HG03045 (cell line): ENCODE data around the gene DENND5A.
A peak's percentile ranks its signal among the peaks of the same experiment; 100 is the strongest.
"Not testable (repeated sequence)": the region's sequence is repeated elsewhere in the genome, so short reads cannot be mapped to it uniquely, and the experiment has no call there.

Experiments used
- ATAC-seq: cut with Tn5 transposase; IDR thresholded peaks from one replicate; pipeline ENCODE4 v1.9.1; 2021; ENCODE audit warnings: mild to moderate bottlenecking, moderate library complexity; ENCODE audit not compliant: unreplicated experiment

The DENND5A gene

GRCh38 chr11:9219115-9219514 is 46.0 kb downstream of the DENND5A start:
- no peak for ATAC-seq

- no peak for ATAC-seq
Measured at GRCh38 chr11:9214765-9215164, 50.4 kb downstream of the DENND5A start.

GRCh38 chr11:9211322-9211721 is 53.8 kb downstream of the DENND5A start:
- no peak for ATAC-seq

- ATAC-seq: peak; percentile 33
Measured at GRCh38 chr11:9210922-9211320, 54.2 kb downstream of the DENND5A start.

GRCh38 chr11:9210224-9210921 is 54.8 kb downstream of the DENND5A start:
- no peak for ATAC-seq

GRCh38 chr11:9209604-9210003 is 55.5 kb downstream of the DENND5A start:
- ATAC-seq: not testable (repeated sequence)

- no peak for ATAC-seq
Measured at GRCh38 chr11:9208726-9209501, 56.2 kb downstream of the DENND5A start.

GRCh38 chr11:9207229-9207628 is 57.9 kb downstream of the DENND5A start:
- no peak for ATAC-seq

- ATAC-seq: no peak
Measured at GRCh38 chr11:9206496-9206895, 58.7 kb downstream of the DENND5A start.

GRCh38 chr11:9203691-9204311 is 61.3 kb downstream of the DENND5A start:
- no peak for ATAC-seq

GRCh38 chr11:9201372-9202162 is 63.6 kb downstream of the DENND5A start:
- no peak for ATAC-seq

GRCh38 chr11:9200471-9200870 is 64.7 kb downstream of the DENND5A start:
- ATAC-seq: no peak

GRCh38 chr11:9193316-9193715 is 71.8 kb downstream of the DENND5A start:
- ATAC-seq: no peak

GRCh38 chr11:9192561-9192960 is 72.6 kb downstream of the DENND5A start:
- ATAC-seq: no peak

- not testable (repeated sequence) for ATAC-seq
Measured at GRCh38 chr11:9190326-9191016, 74.7 kb downstream of the DENND5A start.

- not testable (repeated sequence) for ATAC-seq
Measured at GRCh38 chr11:9188860-9189259, 76.3 kb downstream of the DENND5A start.

GRCh38 chr11:9187616-9188015 is 77.5 kb downstream of the DENND5A start:
- no peak for ATAC-seq

GRCh38 chr11:9184516-9184915 is 80.6 kb downstream of the DENND5A start:
- no peak for ATAC-seq

- ATAC-seq: no peak
Measured at GRCh38 chr11:9182180-9182871, 82.8 kb downstream of the DENND5A start.

GRCh38 chr11:9180784-9181183 is 84.4 kb downstream of the DENND5A start:
- no peak for ATAC-seq
